ENCODE data around the gene ZC3H13. TPM values are rescaled to one million over a fixed set of nuclear protein-coding genes. Genes with fewer than 3 reads are reported as not detected.

ZC3H13 gene
- total and polyA plus RNA-seq, 2 of the 4 experiments (the other 2 are of a cell fraction) = 7.7 to 10.8 TPM

DNA sequence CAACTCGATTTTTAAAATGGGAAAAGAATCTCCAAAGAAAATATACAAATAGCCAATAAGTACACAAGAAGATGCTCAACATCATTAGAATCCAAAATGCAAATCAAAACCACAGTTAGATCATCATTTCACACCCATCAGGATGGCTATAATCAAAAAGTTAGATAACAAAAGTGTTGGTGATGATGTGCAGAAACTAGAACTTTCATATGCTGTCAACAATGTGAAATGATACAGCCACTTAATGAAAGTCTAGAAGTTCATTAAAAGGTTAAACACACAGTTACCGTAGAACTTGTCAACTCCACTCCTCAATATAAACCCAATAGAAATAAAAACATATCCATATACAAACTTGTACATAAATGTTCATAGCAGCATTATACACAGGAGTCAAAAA, 11.8 kb downstream of the ZC3H13 start:
- no TSS peak for BruUV-seq (replicated peaks)
- Histone ChIP-seq H2BK120ac (ENCODE audit: low read depth, low read length) (no peak overlapping the region), H3K4me1 (ENCODE audit: control insufficient read depth, insufficient read depth, low read length) (peaks cover 4% of the 10 kb centered on the region), H3K56ac (ENCODE audit: extremely low read depth, insufficient read depth, low read length) (no peak overlapping the region), H3K4me3 (ENCODE audit: insufficient read depth, low read depth, low read length) (no peak overlapping the region), H2AK9ac (replicated peaks; ENCODE audit: low read depth, low read length, poor library complexity) (no peak overlapping the region), H2AFZ (replicated peaks; ENCODE audit: low read length, poor library complexity) (no peak overlapping the region), H4K5ac (ENCODE audit: low read depth, low read length) (no peak overlapping the region), H2BK5ac (ENCODE audit: low read depth, low read length, poor library complexity, severe bottlenecking) (no peak overlapping the region), H3K9me3 (ENCODE audit: control insufficient read depth, insufficient read depth, low read length) (no peaks in the 10 kb centered on the region), H3K9ac (ENCODE audit: low read depth, low read length) (no peak overlapping the region), H3K27me3 (ENCODE audit: control insufficient read depth, insufficient read depth, low read length) (no peaks in the 10 kb centered on the region), H3K79me1 (ENCODE audit: low read depth in 1 of 2, low read length in 2 of 2) (peaks cover 14 to 30% of the 10 kb centered on the region in 2 experiments; a peak in 3 of 4 replicates), H3K14ac (replicated peaks; ENCODE audit: low read depth, low read length) (no peak overlapping the region), H2BK20ac (ENCODE audit: low read depth, low read length) (no peak overlapping the region), H3K36me3 (ENCODE audit: control insufficient read depth, insufficient read depth, low read length) (peaks cover 7% of the 10 kb centered on the region), H2AK5ac (ENCODE audit: low read depth, low read length) (no peak overlapping the region), H3K23ac (ENCODE audit: low read depth, low read length) (no peak overlapping the region), H4K8ac (ENCODE audit: low read depth in 2 of 2, low read length in 2 of 2) (no peak overlapping the region; a peak in 1 of 4 replicates), H2BK15ac (ENCODE audit: low read depth, low read length) (no peak overlapping the region), H3K18ac (ENCODE audit: low read depth, low read length) (no peak overlapping the region), H3K9me1 (ENCODE audit: insufficient read depth, low read length) (peaks cover 11% of the 10 kb centered on the region; the same call in 1 of the 2 replicates), H4K91ac (ENCODE audit: insufficient read depth, low read depth, low read length) (no peak overlapping the region), H3K27ac (ENCODE audit: insufficient read depth, low read length) (no peak overlapping the region), H3K4ac (ENCODE audit: low read depth, low read length) (no peak overlapping the region), H4K20me1 (ENCODE audit: insufficient read depth, low read length) (peaks cover 11% of the 10 kb centered on the region), H3K4me2 (ENCODE audit: low read depth, low read length) (no peak overlapping the region)
- no peak for ATAC-seq (ENCODE audit: low read depth)
- intact Hi-C loops (cut with micrococcal nuclease) (loop anchor here (1.0 kb wide), 1 partner anchor 12 kb away; the partner anchor contains the start of gene ZC3H13), dilution Hi-C loops (cut with HindIII; ENCODE audit: low sequenced_read_pairs, unreplicated experiment) (no loop called here), in situ Hi-C loops (cut with MboI; ENCODE audit: low sequenced_read_pairs) (no loop called here)
- TF ChIP-seq ELK1 (IDR thresholded peaks at IDR 0.05; ENCODE audit: borderline replicate concordance, low read depth, low read length) (no peak), RAD21 (IDR thresholded peaks at IDR 0.05; ENCODE audit: low read length) (no peak), SMC3 (IDR thresholded peaks at IDR 0.05; ENCODE audit: low read depth, low read length) (no peak), RFX5 (IDR thresholded peaks at IDR 0.05; ENCODE audit: low read depth, low read length) (no peak), CHD1 (IDR thresholded peaks at IDR 0.05; ENCODE audit: low read depth, low read length) (no peak), MAZ (IDR thresholded peaks at IDR 0.05; ENCODE audit: borderline replicate concordance, low read depth, low read length) (no peak), RCOR1 (IDR thresholded peaks at IDR 0.05; ENCODE audit: insufficient replicate concordance, low read length) (no peak), USF2 (IDR thresholded peaks at IDR 0.05; ENCODE audit: low read depth, low read length) (no peak)
- DNase-seq = no peak
- WGBS, 2 experiments (ENCODE audit: extremely low coverage in 2 of 2, insufficient read length in 1 of 2) = no CpG with 5 or more reads among the region's 2 CpGs
- POLR2A ChIA-PET (ENCODE audit: unreplicated experiment) = no interaction called here
- CTCF ChIA-PET = interaction anchor here (1.7 kb wide), 1 partner anchor 11 kb away, joined by 5 read pairs; the partner anchor contains the start of gene ZC3H13

Measured in IMR-90 (cell line).